Liver (tissue), 3 donors: ENCODE results near the gene ZSWIM4.

ENCODE experiments used
- EGR1 ChIP-seq, 2 donors: IDR thresholded peaks; 2 replicates each; pipeline ENCODE4 v1.6.1; 2016 to 2018; ENCODE audit warnings: antibody characterized with exemption in 2 of 2, low read depth in 2 of 2
- FOXA1 ChIP-seq: IDR thresholded peaks from 2 replicates; pipeline ENCODE4 v1.6.1; 2016; ENCODE audit warnings: antibody characterized with exemption
- FOXA2 ChIP-seq: IDR thresholded peaks from 2 replicates; pipeline ENCODE4 v1.6.1; 2016; ENCODE audit warnings: antibody characterized with exemption
- NR2F2 ChIP-seq: IDR thresholded peaks from 2 replicates; pipeline ENCODE4 v1.6.1; 2016; ENCODE audit warnings: antibody characterized with exemption
- RAD21 ChIP-seq, 2 donors: IDR thresholded peaks; 2 replicates each; pipeline ENCODE4 v1.6.1; 2016; ENCODE audit warnings: antibody characterized with exemption in 2 of 2, mild to moderate bottlenecking in 2 of 2
- TAF1 ChIP-seq: conservative IDR thresholded peaks from 2 replicates; pipeline ENCODE4 v1.6.1; 2016; ENCODE audit warnings: antibody characterized with exemption, mild to moderate bottlenecking
- TF ChIP-seq, protein P1 (sequence below): IDR thresholded peaks from 2 replicates; pipeline ENCODE4 v1.6.1; 2016; ENCODE audit warnings: antibody characterized with exemption, mild to moderate bottlenecking
- TF ChIP-seq, protein P2 (sequence below): fragments of 150-350 bp; IDR thresholded peaks from 2 replicates; pipeline ENCODE4 v1.5.1; 2017; ENCODE audit warnings: improper control_type of control experiment, low read depth, low read length; ENCODE audit not compliant: missing input control
- TF ChIP-seq, protein P3 (sequence below): IDR thresholded peaks from 2 replicates; pipeline ENCODE4 v1.6.1; 2016; ENCODE audit warnings: antibody characterized with exemption
- TF ChIP-seq, protein P4 (sequence below): IDR thresholded peaks from 2 replicates; pipeline ENCODE4 v1.6.1; 2016; ENCODE audit warnings: antibody characterized with exemption
- donor health status: healthy.
- donor health status: healthy.

- TF ChIP-seq, protein P1, sequence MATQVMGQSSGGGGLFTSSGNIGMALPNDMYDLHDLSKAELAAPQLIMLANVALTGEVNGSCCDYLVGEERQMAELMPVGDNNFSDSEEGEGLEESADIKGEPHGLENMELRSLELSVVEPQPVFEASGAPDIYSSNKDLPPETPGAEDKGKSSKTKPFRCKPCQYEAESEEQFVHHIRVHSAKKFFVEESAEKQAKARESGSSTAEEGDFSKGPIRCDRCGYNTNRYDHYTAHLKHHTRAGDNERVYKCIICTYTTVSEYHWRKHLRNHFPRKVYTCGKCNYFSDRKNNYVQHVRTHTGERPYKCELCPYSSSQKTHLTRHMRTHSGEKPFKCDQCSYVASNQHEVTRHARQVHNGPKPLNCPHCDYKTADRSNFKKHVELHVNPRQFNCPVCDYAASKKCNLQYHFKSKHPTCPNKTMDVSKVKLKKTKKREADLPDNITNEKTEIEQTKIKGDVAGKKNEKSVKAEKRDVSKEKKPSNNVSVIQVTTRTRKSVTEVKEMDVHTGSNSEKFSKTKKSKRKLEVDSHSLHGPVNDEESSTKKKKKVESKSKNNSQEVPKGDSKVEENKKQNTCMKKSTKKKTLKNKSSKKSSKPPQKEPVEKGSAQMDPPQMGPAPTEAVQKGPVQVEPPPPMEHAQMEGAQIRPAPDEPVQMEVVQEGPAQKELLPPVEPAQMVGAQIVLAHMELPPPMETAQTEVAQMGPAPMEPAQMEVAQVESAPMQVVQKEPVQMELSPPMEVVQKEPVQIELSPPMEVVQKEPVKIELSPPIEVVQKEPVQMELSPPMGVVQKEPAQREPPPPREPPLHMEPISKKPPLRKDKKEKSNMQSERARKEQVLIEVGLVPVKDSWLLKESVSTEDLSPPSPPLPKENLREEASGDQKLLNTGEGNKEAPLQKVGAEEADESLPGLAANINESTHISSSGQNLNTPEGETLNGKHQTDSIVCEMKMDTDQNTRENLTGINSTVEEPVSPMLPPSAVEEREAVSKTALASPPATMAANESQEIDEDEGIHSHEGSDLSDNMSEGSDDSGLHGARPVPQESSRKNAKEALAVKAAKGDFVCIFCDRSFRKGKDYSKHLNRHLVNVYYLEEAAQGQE: no peak
- TF ChIP-seq, protein P2, sequence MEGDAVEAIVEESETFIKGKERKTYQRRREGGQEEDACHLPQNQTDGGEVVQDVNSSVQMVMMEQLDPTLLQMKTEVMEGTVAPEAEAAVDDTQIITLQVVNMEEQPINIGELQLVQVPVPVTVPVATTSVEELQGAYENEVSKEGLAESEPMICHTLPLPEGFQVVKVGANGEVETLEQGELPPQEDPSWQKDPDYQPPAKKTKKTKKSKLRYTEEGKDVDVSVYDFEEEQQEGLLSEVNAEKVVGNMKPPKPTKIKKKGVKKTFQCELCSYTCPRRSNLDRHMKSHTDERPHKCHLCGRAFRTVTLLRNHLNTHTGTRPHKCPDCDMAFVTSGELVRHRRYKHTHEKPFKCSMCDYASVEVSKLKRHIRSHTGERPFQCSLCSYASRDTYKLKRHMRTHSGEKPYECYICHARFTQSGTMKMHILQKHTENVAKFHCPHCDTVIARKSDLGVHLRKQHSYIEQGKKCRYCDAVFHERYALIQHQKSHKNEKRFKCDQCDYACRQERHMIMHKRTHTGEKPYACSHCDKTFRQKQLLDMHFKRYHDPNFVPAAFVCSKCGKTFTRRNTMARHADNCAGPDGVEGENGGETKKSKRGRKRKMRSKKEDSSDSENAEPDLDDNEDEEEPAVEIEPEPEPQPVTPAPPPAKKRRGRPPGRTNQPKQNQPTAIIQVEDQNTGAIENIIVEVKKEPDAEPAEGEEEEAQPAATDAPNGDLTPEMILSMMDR: no peak
- TF ChIP-seq, protein P3, sequence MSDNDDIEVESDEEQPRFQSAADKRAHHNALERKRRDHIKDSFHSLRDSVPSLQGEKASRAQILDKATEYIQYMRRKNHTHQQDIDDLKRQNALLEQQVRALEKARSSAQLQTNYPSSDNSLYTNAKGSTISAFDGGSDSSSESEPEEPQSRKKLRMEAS: no peak
- TF ChIP-seq, protein P4, sequence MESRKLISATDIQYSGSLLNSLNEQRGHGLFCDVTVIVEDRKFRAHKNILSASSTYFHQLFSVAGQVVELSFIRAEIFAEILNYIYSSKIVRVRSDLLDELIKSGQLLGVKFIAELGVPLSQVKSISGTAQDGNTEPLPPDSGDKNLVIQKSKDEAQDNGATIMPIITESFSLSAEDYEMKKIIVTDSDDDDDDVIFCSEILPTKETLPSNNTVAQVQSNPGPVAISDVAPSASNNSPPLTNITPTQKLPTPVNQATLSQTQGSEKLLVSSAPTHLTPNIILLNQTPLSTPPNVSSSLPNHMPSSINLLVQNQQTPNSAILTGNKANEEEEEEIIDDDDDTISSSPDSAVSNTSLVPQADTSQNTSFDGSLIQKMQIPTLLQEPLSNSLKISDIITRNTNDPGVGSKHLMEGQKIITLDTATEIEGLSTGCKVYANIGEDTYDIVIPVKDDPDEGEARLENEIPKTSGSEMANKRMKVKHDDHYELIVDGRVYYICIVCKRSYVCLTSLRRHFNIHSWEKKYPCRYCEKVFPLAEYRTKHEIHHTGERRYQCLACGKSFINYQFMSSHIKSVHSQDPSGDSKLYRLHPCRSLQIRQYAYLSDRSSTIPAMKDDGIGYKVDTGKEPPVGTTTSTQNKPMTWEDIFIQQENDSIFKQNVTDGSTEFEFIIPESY: no peak
- TF ChIP-seq FOXA2: no peak
- no peak for TF ChIP-seq TAF1
- no peak for TF ChIP-seq FOXA1
- no peak for TF ChIP-seq RAD21 (IDR thresholded peaks at IDR 0.05)
- TF ChIP-seq EGR1 (IDR thresholded peaks at IDR 0.05; ENCODE audit: low read depth in 2 of 2): no peak
- TF ChIP-seq NR2F2: no peak
Observed at GRCh38 chr19:13860679-13861391, 65.6 kb downstream of the ZSWIM4 start.
